Activated B cell treated with CpG ODN at 0.5 μM for 24 hours (primary cell): ENCODE results near the gene CDH10. TPM values are rescaled to one million over a fixed set of nuclear protein-coding genes. Genes with fewer than 3 reads are reported as not detected.

Experiments
- ATAC-seq: fragments of 200-7000 bp; cut with Tn5 transposase; one replicate; pipeline ENCODE4 v1.10.0; 2021; ENCODE audit warnings: low read depth, mild to moderate bottlenecking, moderate library complexity
- CTCF ChIA-PET: fragments of 350-600 bp; sonication (Branson Sonifier 250); formaldehyde crosslinking; loops from one replicate; lab custom pipeline; 2021; ENCODE audit warnings: antibody characterized with exemption; lab: Charles Lee
- POLR2A ChIA-PET: fragments of 350-600 bp; sonication (Branson Sonifier 250); formaldehyde crosslinking; loops from one replicate; lab custom pipeline; 2021; ENCODE audit warnings: antibody characterized with exemption; lab: Charles Lee
- DNase-seq: peaks from one replicate; pipeline ENCODE4 v3.0.0; 2022
- H3K27ac Mint-ChIP-seq: one replicate; pipeline ENCODE4 v1.8.0; 2020; ENCODE audit warnings: mixed read lengths
- H3K27me3 Mint-ChIP-seq: one replicate; pipeline ENCODE4 v1.8.0; 2021; ENCODE audit warnings: mixed read lengths
- H3K36me3 Mint-ChIP-seq: one replicate; pipeline ENCODE4 v1.8.0; 2021; ENCODE audit warnings: low read depth, mixed read lengths
- H3K4me1 Mint-ChIP-seq: one replicate; pipeline ENCODE4 v1.8.0; 2021; ENCODE audit warnings: mixed read lengths
- H3K4me3 Mint-ChIP-seq: one replicate; pipeline ENCODE4 v1.8.0; 2020; ENCODE audit warnings: mild to moderate bottlenecking, mixed read lengths
- H3K9me3 Mint-ChIP-seq: one replicate; pipeline ENCODE4 v1.8.0; 2020; ENCODE audit warnings: mixed read lengths
- CTCF ChIP-seq: fragments of 200-600 bp; IDR thresholded peaks from one replicate; pipeline ENCODE4 v1.8.0; 2022; ENCODE audit warnings: antibody characterized with exemption, mild to moderate bottlenecking
- intact Hi-C: fragments of 100-400 bp; cut with micrococcal nuclease; formaldehyde crosslinking; loops from one replicate; pipeline ENCODE4 v1.15.1; 2024
- total RNA-seq: library from RNA; stranded (reverse); gene quantifications from 2 replicates; pipeline ENCODE4 v1.2.3, GENCODE V29; 2022

CDH10 gene
- total RNA-seq, 1 donor from 2014 or later, result not detected

GRCh38 chr5:24496268-24496667 lies 148.5 kb downstream of the CDH10 start:
- POLR2A ChIA-PET, result no interaction called here
- Mint-ChIP-seq H3K27ac (no peak overlapping the region), H3K4me1 (no peaks in the 10 kb centered on the region), H3K4me3 (no peak overlapping the region), H3K36me3 (no peaks in the 10 kb centered on the region), H3K27me3 (no peaks in the 10 kb centered on the region), H3K9me3 (peaks cover 3% of the 10 kb centered on the region)
- DNase-seq (no peak), ATAC-seq (no peak)
- TF ChIP-seq CTCF, result no peak
- intact Hi-C loops, result no loop called here
- CTCF ChIA-PET, result no interaction called here

- ATAC-seq (no peak), DNase-seq (no peak)
- H3K4me1 Mint-ChIP-seq, result no peaks in the 10 kb centered on the region
- TF ChIP-seq CTCF, result no peak
- no peaks in the 10 kb centered on the region for H3K27me3 Mint-ChIP-seq
- peaks cover 2% of the 10 kb centered on the region for H3K9me3 Mint-ChIP-seq
- H3K4me3 Mint-ChIP-seq, result no peak overlapping the region
- no peak overlapping the region for H3K27ac Mint-ChIP-seq
- intact Hi-C loops, result no loop called here
- H3K36me3 Mint-ChIP-seq, result no peaks in the 10 kb centered on the region
- CTCF ChIA-PET, result no interaction called here
- POLR2A ChIA-PET, result no interaction called here
Observed at GRCh38 chr5:24492229-24492628, 152.5 kb downstream of the CDH10 start.

DNA sequence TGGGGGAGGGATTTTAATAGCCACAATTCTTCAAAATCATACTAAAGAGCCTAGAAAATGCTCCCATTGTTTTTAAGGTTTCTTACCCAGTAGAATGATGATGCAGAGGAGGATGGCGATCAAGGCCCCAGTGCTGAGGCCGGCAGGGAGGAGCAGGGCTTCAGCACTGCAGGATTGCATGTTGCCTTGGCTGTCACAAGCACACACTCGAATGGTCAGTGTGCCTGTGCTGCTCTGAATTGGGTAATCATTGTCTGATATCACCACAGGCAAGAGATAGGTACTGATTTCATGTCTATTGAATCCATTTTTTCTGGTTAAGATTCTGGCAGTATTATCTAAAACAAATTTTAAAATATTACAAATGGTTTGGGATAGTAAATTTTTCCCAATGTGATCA lies 153.3 kb downstream of the CDH10 start:
- Mint-ChIP-seq H3K9me3 (no peaks in the 10 kb centered on the region), H3K27ac (no peak overlapping the region), H3K36me3 (no peaks in the 10 kb centered on the region), H3K4me1 (no peaks in the 10 kb centered on the region), H3K27me3 (no peaks in the 10 kb centered on the region), H3K4me3 (no peak overlapping the region)
- intact Hi-C loops, result no loop called here
- DNase-seq (no peak), ATAC-seq (no peak)
- POLR2A ChIA-PET, result no interaction called here
- CTCF ChIA-PET, result no interaction called here
- TF ChIP-seq CTCF, result no peak

DNA sequence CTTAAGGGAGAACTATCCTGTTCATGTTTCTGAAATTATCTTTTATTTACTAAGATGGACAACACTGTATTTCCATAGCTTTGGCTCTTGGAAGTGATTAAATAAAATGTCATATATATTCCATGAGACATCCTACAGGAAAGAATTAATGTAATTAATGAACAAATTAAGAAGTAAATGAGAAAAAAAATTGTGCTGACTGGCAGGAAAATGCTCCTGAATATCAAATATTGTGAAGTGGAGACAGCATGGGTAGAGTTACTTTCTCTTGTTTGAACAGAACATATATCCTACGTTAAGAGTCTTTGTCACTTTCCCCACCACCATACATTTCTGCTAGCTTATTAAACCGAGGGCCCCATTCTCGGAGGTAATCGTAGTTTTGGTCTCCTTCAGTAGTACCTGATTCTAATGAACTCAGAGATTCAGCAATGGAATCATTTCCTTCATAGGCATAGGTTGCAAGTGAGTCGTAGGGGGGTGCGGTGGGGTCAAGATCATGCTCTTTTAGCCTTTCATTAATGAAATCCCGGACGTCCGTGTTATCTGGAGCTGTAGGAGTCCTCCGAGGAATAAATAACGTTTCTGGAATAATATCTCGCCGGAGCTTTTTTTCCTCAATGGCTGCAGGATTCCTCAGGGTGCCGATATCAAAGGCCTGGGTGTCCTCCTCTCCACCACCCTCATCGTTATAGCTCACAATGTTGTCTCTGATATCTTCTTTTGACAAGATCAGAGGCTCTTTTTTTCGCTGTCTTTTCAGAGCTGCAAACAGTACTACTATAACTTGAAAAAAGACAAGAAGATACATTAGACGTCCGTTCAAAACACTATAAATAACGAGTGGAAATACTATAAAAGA lies 157.2 kb downstream of the CDH10 start:
- TF ChIP-seq CTCF, result no peak
- ATAC-seq, result no peak
- H3K27ac Mint-ChIP-seq, result no peak overlapping the region
- no peak overlapping the region for H3K4me3 Mint-ChIP-seq
- intact Hi-C loops, result no loop called here
- H3K4me1 Mint-ChIP-seq, result no peaks in the 10 kb centered on the region
- no peak for DNase-seq
- H3K9me3 Mint-ChIP-seq, result no peaks in the 10 kb centered on the region
- CTCF ChIA-PET, result no interaction called here
- POLR2A ChIA-PET, result no interaction called here
- H3K36me3 Mint-ChIP-seq, result no peaks in the 10 kb centered on the region
- H3K27me3 Mint-ChIP-seq, result no peaks in the 10 kb centered on the region

DNA sequence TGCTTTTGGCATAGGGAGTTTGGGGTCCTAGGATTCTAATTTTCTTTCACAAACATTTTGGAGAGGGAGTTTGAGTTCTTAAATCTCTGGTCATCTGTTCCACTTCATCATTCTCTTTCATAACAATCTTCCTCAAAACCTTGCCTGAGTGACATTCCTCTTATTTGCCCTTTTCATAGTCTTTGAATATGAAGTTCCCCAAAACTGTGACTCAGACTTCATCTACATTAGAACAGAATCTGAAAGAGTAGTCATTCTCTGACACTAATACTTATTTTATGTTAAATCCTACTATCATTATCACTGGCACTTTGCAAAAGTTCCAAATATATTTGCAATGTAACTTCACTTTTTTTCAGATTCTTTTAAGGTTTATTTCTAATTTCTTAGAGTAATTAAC lies 163.8 kb downstream of the CDH10 start:
- CTCF ChIA-PET, result no interaction called here
- POLR2A ChIA-PET, result no interaction called here
- Mint-ChIP-seq H3K27me3 (no peaks in the 10 kb centered on the region), H3K9me3 (peaks cover 3% of the 10 kb centered on the region), H3K4me1 (no peaks in the 10 kb centered on the region), H3K36me3 (no peaks in the 10 kb centered on the region), H3K4me3 (no peak overlapping the region), H3K27ac (no peak overlapping the region)
- no peak for TF ChIP-seq CTCF
- intact Hi-C loops, result no loop called here
- no peak for DNase-seq
- no peak for ATAC-seq
